HG03064 (cell line): ENCODE data around the gene RRAGD.
A peak's percentile ranks its signal among the peaks of the same experiment; 100 is the strongest.

Experiments
- ATAC-seq: cut with Tn5 transposase; IDR thresholded peaks from one replicate; pipeline ENCODE4 v1.9.1; 2021; ENCODE audit warnings: low read depth; ENCODE audit not compliant: unreplicated experiment

The RRAGD gene, protein sequence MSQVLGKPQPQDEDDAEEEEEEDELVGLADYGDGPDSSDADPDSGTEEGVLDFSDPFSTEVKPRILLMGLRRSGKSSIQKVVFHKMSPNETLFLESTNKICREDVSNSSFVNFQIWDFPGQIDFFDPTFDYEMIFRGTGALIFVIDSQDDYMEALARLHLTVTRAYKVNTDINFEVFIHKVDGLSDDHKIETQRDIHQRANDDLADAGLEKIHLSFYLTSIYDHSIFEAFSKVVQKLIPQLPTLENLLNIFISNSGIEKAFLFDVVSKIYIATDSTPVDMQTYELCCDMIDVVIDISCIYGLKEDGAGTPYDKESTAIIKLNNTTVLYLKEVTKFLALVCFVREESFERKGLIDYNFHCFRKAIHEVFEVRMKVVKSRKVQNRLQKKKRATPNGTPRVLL

DNA sequence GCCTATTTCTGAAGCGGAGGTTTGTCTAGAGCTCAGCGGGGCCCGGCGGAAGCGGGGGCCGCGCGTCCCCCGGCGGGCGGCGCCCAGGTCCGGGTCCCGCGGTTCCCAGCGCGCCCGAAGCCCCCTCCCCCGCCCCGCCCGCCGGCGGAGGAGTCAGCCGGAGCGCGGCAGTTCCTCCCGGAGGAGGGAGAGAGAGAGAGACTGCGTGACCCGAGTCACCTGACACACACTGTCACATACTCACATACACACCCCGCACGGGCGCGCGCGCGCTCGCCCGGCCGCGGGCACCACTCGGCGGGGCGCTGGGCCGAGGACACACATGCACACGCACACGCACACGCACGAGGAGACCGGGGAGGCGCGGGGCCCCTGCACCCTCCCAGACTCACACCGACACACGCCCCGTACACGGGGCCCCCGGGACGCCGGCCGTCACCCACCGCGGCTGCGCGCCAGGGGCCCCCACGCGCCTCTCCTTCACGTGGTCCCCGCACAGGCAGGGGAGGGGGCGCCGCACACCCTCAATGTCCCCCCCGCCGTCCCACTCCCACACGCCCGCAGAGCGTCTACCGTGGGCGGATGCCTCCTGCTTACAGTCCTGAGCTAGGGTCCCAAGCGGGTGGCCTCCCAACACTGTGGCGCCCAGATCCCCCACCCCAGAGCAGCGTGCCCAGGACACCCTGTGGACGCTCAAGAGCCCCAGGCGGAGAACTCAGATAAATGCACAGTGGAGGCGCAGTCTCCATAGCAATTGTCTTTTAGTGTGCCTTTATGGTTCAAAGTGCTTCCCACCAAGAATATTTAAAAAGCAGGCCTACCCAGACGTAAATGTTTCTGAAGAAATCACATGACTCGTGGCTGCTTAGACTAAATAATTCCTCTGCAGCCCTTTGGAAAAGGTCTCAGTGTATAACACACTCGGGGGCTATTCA lies at the start of gene RRAGD:
RRAGD (minus strand) TSS at position 203 of the 935 bp plus-strand sequence. CDS start 280 bp downstream, outside the sequence.
- ATAC-seq = peak; percentile 74

DNA sequence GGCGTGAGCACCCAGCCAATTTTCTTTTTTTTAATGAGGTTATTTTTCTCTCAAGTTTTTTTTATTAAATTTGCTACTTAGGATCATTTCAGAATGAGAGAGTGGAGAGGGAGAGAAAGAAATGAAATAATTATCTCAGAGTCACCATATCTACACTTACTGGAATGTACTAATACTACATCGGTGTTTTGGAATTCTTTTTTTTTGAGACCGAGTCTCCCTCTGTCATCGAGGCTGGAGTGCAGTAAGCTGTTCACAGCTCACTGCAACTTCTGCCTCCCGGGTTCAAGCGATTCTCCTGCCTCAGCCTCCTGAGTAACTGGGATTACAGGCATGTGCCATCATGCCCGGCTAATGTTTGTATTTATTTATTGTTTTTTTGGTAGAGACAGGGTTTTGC lies 48.6 kb upstream of the RRAGD start:
- ATAC-seq = no peak

DNA sequence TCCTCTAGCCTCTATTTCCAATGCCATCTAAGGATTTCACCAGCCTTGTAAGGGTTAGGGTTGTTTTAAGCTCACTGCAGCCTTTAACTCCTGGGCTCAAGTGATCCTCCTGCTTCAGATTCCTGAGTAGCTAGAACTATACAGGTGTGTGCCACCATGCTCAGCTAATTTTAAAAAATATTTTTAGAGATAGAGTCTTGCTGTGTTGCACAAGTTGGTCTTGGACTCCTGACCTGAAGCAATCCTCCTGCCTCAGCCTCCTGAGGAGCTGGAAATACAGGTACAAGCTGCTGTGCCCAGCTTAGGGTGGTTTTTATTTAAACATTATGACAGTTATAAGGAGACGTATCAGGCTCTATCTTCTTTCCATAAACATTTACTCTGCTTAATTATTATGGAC lies 47.4 kb upstream of the RRAGD start:
- no peak for ATAC-seq

DNA sequence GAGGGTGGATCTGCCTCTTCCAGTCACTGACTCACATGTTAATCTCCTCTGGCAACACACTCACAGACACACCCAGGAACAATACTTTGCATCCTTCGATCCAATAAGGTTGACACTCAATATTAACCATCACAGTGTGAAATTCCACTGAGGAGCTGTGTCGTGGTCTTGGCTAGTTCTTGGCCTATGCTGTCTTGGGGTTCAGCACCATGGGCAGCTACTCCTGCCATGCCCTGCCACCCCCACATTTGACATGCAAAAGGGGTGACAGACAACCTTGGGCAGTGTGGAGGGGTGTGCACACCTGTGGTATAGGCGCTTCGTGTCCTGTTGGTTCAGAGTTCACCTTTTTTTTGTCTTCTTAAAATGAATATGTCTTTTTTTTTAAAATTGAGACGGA lies 46.6 kb upstream of the RRAGD start:
- ATAC-seq = no peak

DNA sequence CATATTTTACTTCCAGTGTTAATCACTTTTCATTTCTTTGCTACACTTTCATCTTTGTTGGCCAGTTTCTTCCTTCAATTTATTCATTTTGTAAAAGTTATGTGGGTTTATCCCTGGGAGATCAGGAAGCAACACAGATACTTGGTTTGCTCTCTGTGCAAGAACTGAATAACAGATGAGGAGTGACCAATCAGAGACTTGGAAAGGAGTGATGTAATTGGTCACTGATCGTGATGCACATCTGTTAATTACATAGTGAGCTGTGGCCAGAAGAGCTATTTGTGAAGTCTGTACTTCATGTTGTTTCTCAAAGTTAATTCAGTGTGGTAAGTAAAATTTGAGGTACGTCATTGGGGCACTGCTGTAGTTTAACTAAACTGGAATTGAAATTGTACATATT lies 42.2 kb upstream of the RRAGD start:
- ATAC-seq = no peak

DNA sequence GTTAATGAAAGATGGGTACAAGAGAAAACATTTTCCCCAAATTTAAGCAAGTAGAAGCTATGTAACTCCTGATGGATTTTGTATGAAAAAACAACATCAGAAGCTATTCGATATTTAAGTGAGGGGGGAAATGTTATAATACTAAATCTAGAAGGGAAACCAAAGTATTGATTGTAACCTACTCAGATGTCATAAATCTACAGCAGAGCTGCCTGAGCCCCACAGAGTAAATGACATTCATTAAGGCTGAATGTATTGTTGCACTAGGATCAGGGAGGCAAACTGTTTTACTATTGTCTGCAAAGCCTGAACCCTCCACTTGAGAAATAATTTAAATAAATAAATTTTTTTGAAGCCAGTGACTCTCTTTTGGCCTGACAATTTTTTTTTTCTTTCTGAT lies 40.2 kb upstream of the RRAGD start:
- ATAC-seq = no peak

DNA sequence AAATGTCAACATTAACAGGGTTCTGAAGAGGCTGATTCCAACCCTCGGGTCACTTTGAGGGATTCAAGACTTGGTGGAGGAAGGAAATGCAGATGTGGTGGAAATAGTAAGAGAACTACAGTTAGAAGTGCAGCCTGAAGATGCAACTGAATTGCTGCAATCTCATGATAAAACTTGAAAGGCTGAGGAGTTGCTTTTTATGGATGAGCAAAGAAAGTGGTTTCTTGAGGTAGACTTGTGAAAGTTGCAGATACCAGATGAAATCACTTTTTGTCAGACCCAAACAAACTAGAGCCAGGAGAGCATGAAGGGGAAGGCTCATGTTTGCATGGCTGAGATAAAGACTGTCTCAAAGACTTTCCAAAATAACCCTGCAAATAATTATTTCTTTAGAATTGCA lies 37.1 kb upstream of the RRAGD start:
- ATAC-seq = no peak

DNA sequence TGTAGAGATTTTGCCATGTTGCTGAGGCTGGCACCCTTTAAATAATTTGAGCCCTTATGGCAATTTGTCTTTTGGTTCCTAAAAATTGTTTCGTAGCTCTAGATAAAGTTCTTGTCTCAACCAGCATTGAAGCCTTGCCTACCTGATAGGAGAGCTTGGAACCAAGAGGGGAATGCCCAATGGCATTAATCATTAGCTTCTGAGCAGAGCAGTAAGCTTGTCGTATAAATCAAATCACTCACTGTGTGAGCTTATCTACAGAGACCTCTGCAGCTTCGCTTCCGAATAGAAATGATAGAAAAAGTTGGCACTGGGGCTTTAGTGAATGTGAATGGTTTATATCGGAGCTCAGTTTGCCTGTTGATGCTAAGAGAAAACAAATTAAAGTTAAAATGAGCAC lies 31.6 kb upstream of the RRAGD start:
- ATAC-seq = no peak

DNA sequence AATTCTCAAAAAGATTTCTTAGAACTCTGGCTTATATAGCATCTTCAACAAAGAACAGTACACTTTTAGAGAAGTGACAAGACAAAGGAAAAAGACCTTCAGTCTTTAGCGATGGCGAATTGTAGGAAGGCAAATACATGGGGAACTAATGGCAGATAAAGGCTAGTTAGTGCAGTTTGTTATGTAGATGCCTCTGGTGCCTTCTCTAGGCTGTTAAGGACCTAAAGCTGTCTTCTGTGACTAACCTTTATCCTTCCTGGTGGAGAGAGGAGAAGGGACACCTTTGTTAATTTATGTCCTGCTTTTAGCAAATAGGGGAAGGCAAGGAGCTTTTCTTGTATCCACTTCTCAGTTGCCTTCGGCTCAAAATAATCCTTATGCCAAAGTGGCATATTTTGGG lies 28.1 kb upstream of the RRAGD start:
- ATAC-seq = no peak

DNA sequence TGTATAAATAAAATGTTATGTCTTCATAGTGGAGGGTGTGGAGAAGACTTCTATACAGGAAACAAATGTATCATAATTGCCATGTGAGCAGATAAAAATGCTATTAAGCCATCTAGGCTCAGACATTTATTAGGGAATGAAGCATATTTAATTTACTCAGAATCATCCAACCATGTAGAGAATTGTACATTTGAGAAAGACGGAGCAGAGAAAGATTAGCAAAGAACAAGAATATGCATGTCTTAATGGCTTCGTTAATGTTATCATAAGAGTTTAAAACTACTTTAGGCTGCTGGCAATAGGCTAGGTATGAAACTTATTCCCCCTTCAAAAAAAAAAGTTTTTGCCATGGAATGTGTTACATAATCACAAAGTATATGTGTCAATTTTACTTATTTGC lies 26.9 kb upstream of the RRAGD start:
- no peak for ATAC-seq

DNA sequence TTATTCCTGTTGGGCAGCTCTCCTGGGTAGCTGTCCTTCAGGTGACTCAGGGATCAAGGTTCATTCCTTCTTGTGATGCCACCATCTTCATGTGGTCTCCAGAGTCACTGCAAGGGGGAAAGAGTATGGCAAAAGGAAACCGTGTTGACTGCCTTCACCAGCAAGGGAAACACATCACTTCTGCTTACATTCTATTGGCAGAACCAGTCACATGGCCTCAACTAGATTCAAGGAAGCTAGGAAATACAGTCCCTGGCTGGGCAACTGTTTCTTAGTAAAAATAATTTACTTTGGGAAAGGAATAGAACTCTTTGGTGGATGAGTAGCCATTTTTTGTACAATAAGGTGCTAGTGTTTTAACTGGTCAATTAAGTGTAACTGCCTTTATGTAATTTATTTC lies 26.2 kb upstream of the RRAGD start:
- ATAC-seq = no peak

DNA sequence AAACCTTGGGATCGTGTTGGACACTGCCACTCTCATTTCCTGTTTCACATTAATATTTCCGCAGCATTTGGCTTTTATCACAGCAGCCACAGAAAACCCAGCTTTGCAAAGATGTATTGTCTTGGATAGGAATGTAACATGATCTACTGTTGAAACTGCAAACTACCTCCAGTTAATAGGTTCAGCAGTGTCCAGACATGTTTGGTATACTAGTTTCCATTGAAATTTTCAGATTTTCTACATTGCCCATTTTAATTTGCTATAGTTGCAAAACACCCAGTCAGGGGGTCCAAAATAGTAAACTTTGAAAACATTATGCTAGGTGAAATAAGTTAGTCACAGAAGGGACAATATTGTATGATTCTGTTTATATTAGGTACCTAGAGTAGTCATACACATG lies 24.2 kb upstream of the RRAGD start:
- ATAC-seq = no peak

DNA sequence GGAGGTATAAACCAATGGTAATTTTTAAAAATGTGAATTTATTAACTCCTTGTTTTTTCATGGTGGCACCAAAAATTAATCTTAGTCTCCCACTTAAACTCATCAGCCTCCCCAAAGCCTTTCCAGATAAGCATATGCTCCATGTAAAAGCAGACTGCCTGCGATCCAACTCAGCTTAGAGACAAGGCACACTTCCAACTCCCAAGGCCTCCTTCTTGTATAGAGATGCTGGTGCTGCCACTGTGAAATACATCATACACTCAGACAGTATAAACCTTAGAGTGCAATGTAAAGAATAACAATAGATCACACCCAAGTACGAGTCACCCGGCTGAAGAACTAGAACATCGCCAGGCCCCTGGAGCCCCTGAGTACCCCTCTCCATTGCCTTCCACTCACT lies 22.9 kb upstream of the RRAGD start:
- no peak for ATAC-seq

DNA sequence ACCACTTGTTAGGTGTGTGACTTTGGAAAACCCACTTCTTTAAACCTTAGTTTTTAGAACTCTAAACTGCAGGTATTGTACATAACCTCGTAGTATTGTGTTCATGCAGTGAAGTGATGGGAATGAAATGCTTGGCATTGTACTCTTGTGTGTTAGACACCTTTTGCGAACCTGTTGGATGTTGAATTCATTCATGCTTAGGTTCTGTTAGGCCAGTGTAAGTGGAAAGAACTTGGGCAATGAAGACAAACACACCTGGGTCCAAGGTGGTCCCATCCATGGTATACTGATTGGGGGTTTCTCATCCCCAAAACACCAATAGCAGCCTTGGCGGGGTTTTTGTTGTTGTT lies 22.1 kb upstream of the RRAGD start:
- ATAC-seq = no peak

DNA sequence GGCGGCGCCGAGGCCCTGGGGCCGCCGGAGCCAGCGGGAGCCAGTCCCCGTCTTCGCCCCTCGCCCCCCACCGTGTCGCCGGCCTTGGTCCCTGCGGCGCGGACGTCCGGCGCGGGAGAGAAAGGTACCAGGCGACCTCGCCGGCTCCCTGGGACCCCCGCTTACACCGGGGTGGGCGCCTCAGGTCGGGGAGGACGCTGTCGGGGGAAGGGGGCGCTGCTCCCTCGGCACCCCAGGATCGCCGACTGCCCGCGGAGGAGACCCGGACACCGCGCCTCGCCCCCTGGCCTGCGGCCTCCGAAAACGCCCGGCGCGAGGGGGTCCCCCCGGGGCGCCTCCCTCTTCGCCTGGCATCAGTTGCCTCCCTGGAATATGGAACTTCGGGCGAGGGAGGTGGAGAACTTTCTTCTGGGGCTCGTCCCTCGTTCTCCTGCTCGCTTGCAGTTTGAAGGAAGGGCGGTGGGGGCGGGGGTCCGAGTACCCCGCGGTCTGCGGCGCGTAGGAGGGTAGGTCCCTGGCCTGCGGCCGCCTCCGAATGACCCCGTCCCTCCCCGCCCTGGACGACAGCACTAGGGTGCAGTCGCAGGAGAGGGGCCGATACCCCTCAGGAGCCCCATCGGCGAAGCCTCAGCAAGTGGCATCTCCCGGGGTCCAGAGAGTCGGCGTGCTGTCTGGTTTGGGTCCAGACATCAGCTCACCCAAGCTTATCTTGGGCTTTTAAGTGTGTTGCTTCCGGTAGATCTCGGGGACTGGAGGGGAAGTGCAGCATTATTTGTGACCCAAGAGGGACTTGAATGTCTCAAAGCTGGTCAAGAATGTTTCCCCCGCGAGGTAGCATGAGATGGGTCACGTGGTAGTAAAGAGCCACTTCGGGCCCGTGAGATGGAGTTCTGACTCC lies 21.4 kb upstream of the RRAGD start:
- peak; percentile 37 for ATAC-seq

DNA sequence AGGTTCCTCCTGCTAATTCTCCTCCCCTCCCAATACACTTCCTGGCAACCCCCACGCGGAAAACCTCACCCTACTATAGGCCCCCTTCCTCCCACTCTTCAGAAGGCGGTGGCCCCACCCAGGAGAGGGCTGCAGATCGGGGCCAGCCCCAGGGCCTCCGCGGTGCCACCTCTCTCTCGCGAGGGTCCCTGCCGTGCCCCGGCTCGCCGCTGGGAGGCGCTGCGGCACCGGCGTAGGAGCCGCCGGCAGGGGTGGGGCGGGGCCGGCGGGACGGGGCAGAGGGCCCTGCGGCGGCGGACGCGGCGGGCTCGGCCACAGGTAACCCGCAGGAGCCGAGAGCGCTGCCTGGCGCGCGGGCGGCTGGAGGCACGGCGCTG lies 20.8 kb upstream of the RRAGD start, which contains the start of gene ANKRD6:
ANKRD6 (plus strand) TSS at position 278 of the 377 bp plus-strand sequence. CDS start 133,825 bp downstream, outside the sequence.
- peak; percentile 75 for ATAC-seq

DNA sequence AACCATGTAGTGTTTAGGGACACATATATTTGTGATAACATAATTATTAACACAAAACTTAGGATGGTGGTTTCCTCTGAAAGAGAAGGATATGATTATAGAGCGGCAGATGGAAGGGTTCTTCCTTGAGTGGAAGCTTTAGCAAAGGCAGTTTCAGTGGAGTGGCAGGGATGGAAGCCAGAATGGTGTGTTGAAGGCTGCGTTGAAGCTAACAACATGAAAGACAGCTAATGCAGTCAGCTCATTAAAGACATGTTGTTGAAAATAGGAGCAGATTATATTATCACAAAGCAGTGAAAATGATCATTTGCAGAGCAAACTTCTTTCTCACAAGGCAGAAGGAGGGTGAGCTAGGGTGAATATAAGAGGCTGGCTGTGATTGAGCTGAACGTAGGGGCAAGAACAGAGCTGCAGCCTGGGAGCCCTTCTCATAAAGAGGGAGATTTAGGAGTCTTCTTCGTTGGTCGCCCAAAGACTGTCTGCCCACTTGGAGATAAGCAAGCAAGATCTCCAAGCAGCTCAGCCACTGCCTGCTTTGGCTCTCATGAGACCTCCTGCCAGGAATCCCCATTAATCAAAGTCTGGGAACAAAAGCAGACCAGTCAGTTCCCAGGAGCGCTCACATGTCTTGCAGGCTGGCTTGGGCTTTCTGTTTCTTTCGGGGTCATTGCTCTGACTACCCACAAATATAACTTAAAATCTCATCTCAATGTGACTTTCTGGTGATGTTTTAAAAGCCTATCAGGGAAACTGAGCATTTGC lies 18.3 kb upstream of the RRAGD start:
- ATAC-seq = no peak

DNA sequence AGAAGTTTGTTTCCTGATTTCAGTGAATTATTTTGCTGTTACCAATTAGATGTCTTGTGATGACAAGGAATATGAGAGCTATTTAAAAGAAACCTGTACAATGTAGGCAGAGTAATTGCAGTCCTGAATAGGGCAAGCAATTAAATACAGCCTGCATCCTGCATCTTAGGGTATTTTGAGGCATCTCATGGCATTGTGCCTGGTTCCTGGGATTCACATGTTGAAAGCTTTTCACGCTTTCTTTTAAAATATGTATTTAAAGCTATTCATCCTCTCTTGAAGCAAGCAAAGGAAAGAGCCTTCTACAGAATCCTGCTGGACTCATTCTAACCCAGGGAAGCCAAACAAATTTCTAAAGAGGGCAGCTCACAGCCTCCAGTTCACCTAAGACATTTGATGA lies 4.7 kb upstream of the RRAGD start:
- ATAC-seq = no peak

DNA sequence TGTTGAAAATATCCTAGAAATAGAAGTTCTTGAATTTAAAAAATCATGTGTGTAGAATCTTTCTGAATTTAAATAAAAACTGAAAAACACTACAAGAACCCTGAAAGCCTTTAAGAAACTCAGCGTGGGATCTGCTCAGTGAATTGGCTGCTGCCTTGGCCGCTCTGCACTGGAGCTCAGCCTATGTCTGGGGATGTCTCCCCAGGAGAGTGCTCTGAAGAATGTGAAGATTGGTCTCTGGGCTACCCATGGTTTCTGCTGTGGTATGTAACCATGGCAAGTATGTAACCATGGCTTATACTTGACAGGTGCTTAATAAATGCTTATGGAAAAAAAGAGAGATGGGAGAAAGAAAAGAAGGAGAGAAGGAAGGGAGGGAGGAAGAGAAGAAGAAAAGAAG lies 3.1 kb upstream of the RRAGD start:
- no peak for ATAC-seq

DNA sequence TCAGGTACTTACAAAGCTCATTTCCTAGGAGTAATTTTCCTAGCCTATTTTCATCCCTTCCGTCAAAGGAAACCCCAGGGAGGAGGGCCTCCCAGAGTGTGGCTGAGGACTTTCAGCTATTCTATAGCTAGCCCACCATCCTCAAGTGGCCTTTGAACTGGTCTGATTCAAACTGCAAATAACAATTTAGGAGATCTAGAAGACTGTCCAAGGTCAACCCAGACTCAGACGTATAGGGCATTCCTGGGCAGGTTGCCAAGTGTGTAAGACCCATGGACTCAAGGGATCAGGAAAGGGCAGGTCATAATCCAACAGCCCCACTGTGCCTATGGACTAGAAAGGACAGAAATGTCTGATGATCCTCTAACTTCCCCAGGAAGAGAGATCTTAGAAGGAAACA lies 2.1 kb upstream of the RRAGD start:
- no peak for ATAC-seq
